ENCODE measurements around the gene FETUB. TPM values are rescaled to one million over a fixed set of nuclear protein-coding genes. Genes with fewer than 3 reads are reported as not detected.

FETUB gene
- total and polyA plus RNA-seq, 2 donors (not counting 3 experiments of a cell fraction or from before 2014, with no cell fraction given): not detected

GRCh38 chr3:186596568-186597287 is 43.5 kb upstream of the FETUB start:
- DNase-seq (ENCODE audit: low read depth, low spot score) (no peak), FAIRE-seq (no peak)
- Histone ChIP-seq H3K4me3 (replicated peaks in 1 of 3; ENCODE audit: insufficient read depth in 1 of 3, low read depth in 1 of 3, low read length in 3 of 3) (no peak overlapping the region), H3K27ac (ENCODE audit: insufficient read depth, low read depth, low read length) (no peak overlapping the region), H3K79me2 (ENCODE audit: control insufficient read depth, insufficient read depth, low read length) (no peaks in the 10 kb centered on the region), H3K4me2 (ENCODE audit: insufficient read depth, low read length) (no peak overlapping the region), H3K4me1 (ENCODE audit: control insufficient read depth, extremely low read depth, insufficient read depth, low read length) (no peaks in the 10 kb centered on the region), H3K9me1 (replicated peaks; ENCODE audit: control insufficient read depth, extremely low read depth, insufficient read depth, low read length) (no peaks in the 10 kb centered on the region), H3K9ac (replicated peaks; ENCODE audit: extremely low read depth, insufficient read depth, low read length) (no peak overlapping the region), H4K20me1 (replicated peaks; ENCODE audit: control insufficient read depth, extremely low read depth, insufficient read depth, low read length) (no peaks in the 10 kb centered on the region), H3K36me3 (ENCODE audit: control insufficient read depth in 2 of 2, extremely low read depth in 1 of 2, insufficient read depth in 2 of 2, low read length in 2 of 2) (no peaks in the 10 kb centered on the region), H3K27me3 (ENCODE audit: control insufficient read depth in 2 of 2, insufficient read depth in 2 of 2, low read length in 2 of 2) (no peaks in the 10 kb centered on the region), H2AFZ (ENCODE audit: low read depth, low read length) (no peak overlapping the region), H3K9me3 (replicated peaks; ENCODE audit: control insufficient read depth, insufficient read depth, low read length) (no peaks in the 10 kb centered on the region)
- BruUV-seq (replicated peaks): no TSS peak
- CTCF ChIA-PET: interaction anchor here (0.6 to 2.0 kb wide), 8 partner anchors 12 to 558 kb away, joined by 3 to 11 read pairs (median 4); no protein-coding TSS in a partner anchor
- intact Hi-C loops (cut with micrococcal nuclease) (no loop called here), dilution Hi-C loops (cut with MboI; ENCODE audit: extremely low pct_ligation_motif_present, low sequenced_read_pairs) (no loop called here)
- TF ChIP-seq, protein P1, sequence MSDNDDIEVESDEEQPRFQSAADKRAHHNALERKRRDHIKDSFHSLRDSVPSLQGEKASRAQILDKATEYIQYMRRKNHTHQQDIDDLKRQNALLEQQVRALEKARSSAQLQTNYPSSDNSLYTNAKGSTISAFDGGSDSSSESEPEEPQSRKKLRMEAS (IDR thresholded peaks at IDR 0.05; ENCODE audit: insufficient read depth, insufficient read length): no peak
- TF ChIP-seq EZH2 (IDR thresholded peaks at IDR 0.05; ENCODE audit: borderline replicate concordance, low read depth, low read length, severe bottlenecking): no peak
- no peak for TF ChIP-seq FOS (IDR thresholded peaks at IDR 0.05; ENCODE audit: borderline replicate concordance, insufficient read depth, low read length)
- TF ChIP-seq CTCF (IDR thresholded peaks at IDR 0.05; ENCODE audit: extremely low read depth in 1 of 2, insufficient read depth in 1 of 2, low read depth in 1 of 2, low read length in 2 of 2): no peak
- no peak for TF ChIP-seq POLR2A (IDR thresholded peaks at IDR 0.05; ENCODE audit: low read depth, low read length)
- no peak for TF ChIP-seq GATA2 (IDR thresholded peaks at IDR 0.05; ENCODE audit: insufficient read depth, insufficient read length, low read depth, low read length)
- TF ChIP-seq MYC (IDR thresholded peaks at IDR 0.05; ENCODE audit: low read depth, low read length): no peak
- TF ChIP-seq POLR2AphosphoS5 (IDR thresholded peaks at IDR 0.05; ENCODE audit: insufficient read depth, low read depth, low read length): no peak
- POLR2A ChIA-PET: no interaction called here

Measured in endothelial cell of umbilical vein (primary cell).